ENCODE measurements around the gene ZNF263. TPM values are rescaled to one million over a fixed set of nuclear protein-coding genes. Genes with fewer than 3 reads are reported as not detected.
A peak's percentile ranks its signal among the peaks of the same experiment; 100 is the strongest.

ZNF263 gene
- total RNA-seq, 2 donors from 2014 or later, result 25.3 to 31.6 TPM

GRCh38 chr16:3295209-3295608, 11.9 kb downstream of the ZNF263 start:
- H3K27ac Mint-ChIP-seq, result no peak overlapping the region
- H3K4me1 ChIP-seq (ENCODE audit: control insufficient read depth, insufficient read depth, low read length), result no peaks in the 10 kb centered on the region
- 94 to 95% methylated on average over 20 to 45 of the region's 45 CpGs for WGBS, 2 experiments (ENCODE audit: insufficient coverage in 1 of 2, insufficient read length in 1 of 2)
- no peak for TF ChIP-seq CTCF (conservative IDR thresholded peaks at IDR 0.05)
- H3K9ac ChIP-seq (ENCODE audit: extremely low read depth, low read length, poor library complexity, severe bottlenecking), result no peak overlapping the region
- no peak for DNase-seq
- peaks cover 87% of the 10 kb centered on the region for H3K36me3 Mint-ChIP-seq (ENCODE audit: low read depth)
- H3K27me3 ChIP-seq (ENCODE audit: control insufficient read depth, insufficient read depth, low read length, poor library complexity, severe bottlenecking), result no peaks in the 10 kb centered on the region
- no peak overlapping the region for H3K4me3 ChIP-seq (ENCODE audit: low read length)
- H3K4me1 Mint-ChIP-seq, result no peaks in the 10 kb centered on the region
- no peak overlapping the region for H3K4me3 Mint-ChIP-seq
- peaks cover 75% of the 10 kb centered on the region for H3K36me3 ChIP-seq (ENCODE audit: control insufficient read depth, insufficient read depth, low read length)
- H3K9me3 Mint-ChIP-seq, result peaks cover 85% of the 10 kb centered on the region
- H3K9me3 ChIP-seq (ENCODE audit: control insufficient read depth, low read length), result peaks cover 66% of the 10 kb centered on the region
- no peaks in the 10 kb centered on the region for H3K27me3 Mint-ChIP-seq (ENCODE audit: insufficient read depth)
- no peak overlapping the region for H3K27ac ChIP-seq (ENCODE audit: low read depth, low read length)

- peaks cover 85% of the 10 kb centered on the region for H3K9me3 Mint-ChIP-seq
- WGBS, 2 experiments (ENCODE audit: insufficient coverage in 1 of 2, insufficient read length in 1 of 2), result 92 to 93% methylated on average over 9 to 13 of the region's 13 CpGs
- DNase-seq, result no peak
- H3K4me1 Mint-ChIP-seq, result no peaks in the 10 kb centered on the region
- no peaks in the 10 kb centered on the region for H3K27me3 Mint-ChIP-seq (ENCODE audit: insufficient read depth)
- Histone ChIP-seq H3K27me3 (ENCODE audit: control insufficient read depth, insufficient read depth, low read length, poor library complexity, severe bottlenecking) (no peaks in the 10 kb centered on the region), H3K9ac (ENCODE audit: extremely low read depth, low read length, poor library complexity, severe bottlenecking) (no peak overlapping the region), H3K4me3 (ENCODE audit: low read length) (no peak overlapping the region), H3K9me3 (ENCODE audit: control insufficient read depth, low read length) (peaks cover 64% of the 10 kb centered on the region), H3K27ac (ENCODE audit: low read depth, low read length) (no peak overlapping the region), H3K36me3 (ENCODE audit: control insufficient read depth, insufficient read depth, low read length) (peaks cover 75% of the 10 kb centered on the region), H3K4me1 (ENCODE audit: control insufficient read depth, insufficient read depth, low read length) (no peaks in the 10 kb centered on the region)
- no peak overlapping the region for H3K27ac Mint-ChIP-seq
- TF ChIP-seq CTCF (conservative IDR thresholded peaks at IDR 0.05), result no peak
- H3K4me3 Mint-ChIP-seq, result no peak overlapping the region
- peaks cover 87% of the 10 kb centered on the region for H3K36me3 Mint-ChIP-seq (ENCODE audit: low read depth)
These were observed 12.5 kb downstream of the ZNF263 start for GRCh38 chr16:3295783-3296182.

- Mint-ChIP-seq H3K4me1 (no peaks in the 10 kb centered on the region), H3K27ac (peak overlapping the region; percentile 75), H3K9me3 (peaks cover 79% of the 10 kb centered on the region), H3K36me3 (ENCODE audit: low read depth) (peaks cover 72% of the 10 kb centered on the region), H3K4me3 (peak overlapping the region; percentile 67), H3K27me3 (ENCODE audit: insufficient read depth) (peaks cover 6% of the 10 kb centered on the region)
- Histone ChIP-seq H3K9ac (ENCODE audit: extremely low read depth, low read length, poor library complexity, severe bottlenecking) (peak overlapping the region; percentile 68), H3K4me3 (ENCODE audit: low read length) (peak overlapping the region; percentile 87), H3K36me3 (ENCODE audit: control insufficient read depth, insufficient read depth, low read length) (peaks cover 55% of the 10 kb centered on the region), H3K9me3 (ENCODE audit: control insufficient read depth, low read length) (peaks cover 76% of the 10 kb centered on the region), H3K4me1 (ENCODE audit: control insufficient read depth, insufficient read depth, low read length) (no peaks in the 10 kb centered on the region), H3K27ac (ENCODE audit: low read depth, low read length) (no peak overlapping the region), H3K27me3 (ENCODE audit: control insufficient read depth, insufficient read depth, low read length, poor library complexity, severe bottlenecking) (no peaks in the 10 kb centered on the region)
- DNase-seq, result no peak
- 94 to 98% methylated on average over 3 to 4 of the region's 4 CpGs for WGBS, 2 experiments (ENCODE audit: insufficient coverage in 1 of 2, insufficient read length in 1 of 2)
- no peak for TF ChIP-seq CTCF (conservative IDR thresholded peaks at IDR 0.05)
These were observed 21.1 kb downstream of the ZNF263 start for GRCh38 chr16:3304370-3304769.

Data from endodermal cell (in vitro differentiated cells).